Natural killer cell treated with Interleukin-12 subunit alpha and Interleukin-12 subunit beta and Interleukin-15 and Interleukin-18, amount 100 ng/mL, for 72 hours (primary cell): ENCODE measurements around the gene THSD7A. TPM values are rescaled to one million over a fixed set of nuclear protein-coding genes. Genes with fewer than 3 reads are reported as not detected.

Experiments
- ATAC-seq, 2 donors: fragments of 150-1000 bp; cut with Tn5 transposase in 1 of 2; sonication (Bioruptor Pico), chemical (Tn5 transposase) in 1 of 2; 2 replicates each; pipeline ENCODE4 v1.10.0; 2021
- DNase-seq: peaks from one replicate; pipeline ENCODE4 v3.0.0; 2022; ENCODE audit warnings: low spot score
- H3K27ac Mint-ChIP-seq, 2 donors: 1 replicate in 1 of 2; 2 replicates in 1 of 2; pipeline ENCODE4 v1.8.0; 2022; ENCODE audit warnings: mixed read lengths in 2 of 2, mild to moderate bottlenecking in 1 of 2, moderate library complexity in 1 of 2
- H3K27me3 Mint-ChIP-seq, 2 donors: 1 replicate in 1 of 2; 2 replicates in 1 of 2; pipeline ENCODE4 v1.8.0; 2022; ENCODE audit warnings: mixed read lengths in 2 of 2
- H3K36me3 Mint-ChIP-seq: one replicate; pipeline ENCODE4 v1.8.0; 2022; ENCODE audit warnings: mixed read lengths
- H3K4me1 Mint-ChIP-seq, 2 donors: 1 replicate in 1 of 2; 2 replicates in 1 of 2; pipeline ENCODE4 v1.8.0; 2022; ENCODE audit warnings: low read depth in 2 of 2, mixed read lengths in 2 of 2, mild to moderate bottlenecking in 1 of 2
- H3K4me3 Mint-ChIP-seq: one replicate; pipeline ENCODE4 v1.8.0; 2022; ENCODE audit warnings: mixed read lengths
- H3K9me3 Mint-ChIP-seq: 2 replicates; pipeline ENCODE4 v1.8.0; 2022; ENCODE audit warnings: mixed read lengths
- total RNA-seq, 2 donors: library from RNA; stranded (reverse); gene quantifications; one replicate each; pipeline ENCODE4 v1.2.3, GENCODE V29; 2022

Gene THSD7A
- total RNA-seq, 2 donors from 2014 or later: 0.75 TPM; not detected in 1

GRCh38 chr7:11751807-11752389 lies 80.1 kb downstream of the THSD7A start:
- no peaks in the 10 kb centered on the region for H3K27me3 Mint-ChIP-seq
- no peak overlapping the region for H3K27ac Mint-ChIP-seq
- H3K4me3 Mint-ChIP-seq: no peak overlapping the region
- no peaks in the 10 kb centered on the region for H3K36me3 Mint-ChIP-seq
- ATAC-seq (no peak), DNase-seq (no peak)
- H3K9me3 Mint-ChIP-seq: peaks cover 13% of the 10 kb centered on the region
- no peaks in the 10 kb centered on the region for H3K4me1 Mint-ChIP-seq

- Mint-ChIP-seq H3K27me3 (no peaks in the 10 kb centered on the region), H3K36me3 (no peaks in the 10 kb centered on the region), H3K4me3 (no peak overlapping the region), H3K27ac (no peak overlapping the region), H3K9me3 (peaks cover 11% of the 10 kb centered on the region), H3K4me1 (no peaks in the 10 kb centered on the region)
- ATAC-seq: no peak
- no peak for DNase-seq
Measured at GRCh38 chr7:11751315-11751714, 80.7 kb downstream of the THSD7A start.

- DNase-seq (no peak), ATAC-seq (no peak)
- peaks cover 8% of the 10 kb centered on the region for H3K9me3 Mint-ChIP-seq
- H3K4me1 Mint-ChIP-seq: no peaks in the 10 kb centered on the region
- no peaks in the 10 kb centered on the region for H3K27me3 Mint-ChIP-seq
- H3K4me3 Mint-ChIP-seq: no peak overlapping the region
- H3K27ac Mint-ChIP-seq: no peak overlapping the region
- H3K36me3 Mint-ChIP-seq: no peaks in the 10 kb centered on the region
Measured at GRCh38 chr7:11750191-11750590, 81.8 kb downstream of the THSD7A start.

- peaks cover 8% of the 10 kb centered on the region for H3K9me3 Mint-ChIP-seq
- ATAC-seq (no peak), DNase-seq (no peak)
- H3K4me1 Mint-ChIP-seq: no peaks in the 10 kb centered on the region
- H3K36me3 Mint-ChIP-seq: no peaks in the 10 kb centered on the region
- no peak overlapping the region for H3K27ac Mint-ChIP-seq
- no peak overlapping the region for H3K4me3 Mint-ChIP-seq
- no peaks in the 10 kb centered on the region for H3K27me3 Mint-ChIP-seq
Measured at GRCh38 chr7:11749629-11750028, 82.4 kb downstream of the THSD7A start.

GRCh38 chr7:11748884-11749283 lies 83.1 kb downstream of the THSD7A start:
- ATAC-seq (no peak), DNase-seq (no peak)
- H3K9me3 Mint-ChIP-seq: peaks cover 8% of the 10 kb centered on the region
- H3K27me3 Mint-ChIP-seq: no peaks in the 10 kb centered on the region
- H3K27ac Mint-ChIP-seq: no peak overlapping the region
- no peaks in the 10 kb centered on the region for H3K36me3 Mint-ChIP-seq
- no peak overlapping the region for H3K4me3 Mint-ChIP-seq
- H3K4me1 Mint-ChIP-seq: no peaks in the 10 kb centered on the region

GRCh38 chr7:11747715-11748485 lies 84.1 kb downstream of the THSD7A start:
- H3K36me3 Mint-ChIP-seq: no peaks in the 10 kb centered on the region
- no peak overlapping the region for H3K4me3 Mint-ChIP-seq
- no peak overlapping the region for H3K27ac Mint-ChIP-seq
- no peaks in the 10 kb centered on the region for H3K4me1 Mint-ChIP-seq
- no peak for DNase-seq
- peaks cover 4% of the 10 kb centered on the region for H3K9me3 Mint-ChIP-seq
- no peak for ATAC-seq
- H3K27me3 Mint-ChIP-seq: no peaks in the 10 kb centered on the region

GRCh38 chr7:11746591-11746990 lies 85.4 kb downstream of the THSD7A start:
- ATAC-seq (no peak), DNase-seq (no peak)
- Mint-ChIP-seq H3K4me1 (no peaks in the 10 kb centered on the region), H3K27me3 (no peaks in the 10 kb centered on the region), H3K36me3 (no peaks in the 10 kb centered on the region), H3K9me3 (peaks cover 4% of the 10 kb centered on the region), H3K4me3 (no peak overlapping the region), H3K27ac (no peak overlapping the region)

GRCh38 chr7:11743548-11743947 lies 88.5 kb downstream of the THSD7A start:
- Mint-ChIP-seq H3K36me3 (no peaks in the 10 kb centered on the region), H3K27me3 (no peaks in the 10 kb centered on the region), H3K27ac (no peak overlapping the region)

GRCh38 chr7:11743016-11743415 lies 89.0 kb downstream of the THSD7A start:
- Mint-ChIP-seq H3K27ac (no peak overlapping the region), H3K27me3 (no peaks in the 10 kb centered on the region), H3K4me1 (no peaks in the 10 kb centered on the region), H3K9me3 (peaks cover 7% of the 10 kb centered on the region), H3K36me3 (no peaks in the 10 kb centered on the region), H3K4me3 (no peak overlapping the region)
- no peak for DNase-seq
- ATAC-seq: no peak

More at GRCh38 chr7:11743548-11743947, 88.5 kb downstream of the THSD7A start:
- no peak for DNase-seq
- ATAC-seq: no peak
- H3K9me3 Mint-ChIP-seq: peaks cover 7% of the 10 kb centered on the region
- H3K4me1 Mint-ChIP-seq: no peaks in the 10 kb centered on the region
- H3K4me3 Mint-ChIP-seq: no peak overlapping the region

GRCh38 chr7:11742496-11742895 lies 89.5 kb downstream of the THSD7A start:
- H3K4me3 Mint-ChIP-seq: no peak overlapping the region
- H3K4me1 Mint-ChIP-seq: no peaks in the 10 kb centered on the region
- H3K9me3 Mint-ChIP-seq: peaks cover 4% of the 10 kb centered on the region
- no peaks in the 10 kb centered on the region for H3K36me3 Mint-ChIP-seq
- H3K27me3 Mint-ChIP-seq: no peaks in the 10 kb centered on the region
- no peak for DNase-seq
- ATAC-seq: no peak
- no peak overlapping the region for H3K27ac Mint-ChIP-seq

- no peaks in the 10 kb centered on the region for H3K27me3 Mint-ChIP-seq
- no peak overlapping the region for H3K27ac Mint-ChIP-seq
- H3K4me1 Mint-ChIP-seq: no peaks in the 10 kb centered on the region
- peaks cover 19% of the 10 kb centered on the region for H3K9me3 Mint-ChIP-seq
- DNase-seq (no peak), ATAC-seq (no peak)
- H3K4me3 Mint-ChIP-seq: no peak overlapping the region
- H3K36me3 Mint-ChIP-seq: no peaks in the 10 kb centered on the region
Measured at GRCh38 chr7:11737723-11738122, 94.3 kb downstream of the THSD7A start.

- Mint-ChIP-seq H3K27ac (no peak overlapping the region), H3K27me3 (no peaks in the 10 kb centered on the region), H3K36me3 (no peaks in the 10 kb centered on the region), H3K4me1 (no peaks in the 10 kb centered on the region), H3K9me3 (peaks cover 23% of the 10 kb centered on the region), H3K4me3 (no peak overlapping the region)
- no peak for ATAC-seq
- DNase-seq: no peak
Measured at GRCh38 chr7:11732207-11732606, 99.8 kb downstream of the THSD7A start.

GRCh38 chr7:11730725-11731124 lies 101.3 kb downstream of the THSD7A start:
- no peak for DNase-seq
- H3K27me3 Mint-ChIP-seq: no peaks in the 10 kb centered on the region
- ATAC-seq: no peak
- no peaks in the 10 kb centered on the region for H3K4me1 Mint-ChIP-seq
- H3K27ac Mint-ChIP-seq: no peak overlapping the region
- peaks cover 23% of the 10 kb centered on the region for H3K9me3 Mint-ChIP-seq
- no peaks in the 10 kb centered on the region for H3K36me3 Mint-ChIP-seq
- no peak overlapping the region for H3K4me3 Mint-ChIP-seq

- DNase-seq (no peak), ATAC-seq (no peak)
- H3K9me3 Mint-ChIP-seq: peaks cover 20% of the 10 kb centered on the region
- no peak overlapping the region for H3K27ac Mint-ChIP-seq
- no peaks in the 10 kb centered on the region for H3K27me3 Mint-ChIP-seq
- H3K36me3 Mint-ChIP-seq: no peaks in the 10 kb centered on the region
- no peak overlapping the region for H3K4me3 Mint-ChIP-seq
- no peaks in the 10 kb centered on the region for H3K4me1 Mint-ChIP-seq
Measured at GRCh38 chr7:11727864-11728263, 104.1 kb downstream of the THSD7A start.

GRCh38 chr7:11726794-11727155 lies 105.2 kb downstream of the THSD7A start:
- peaks cover 20% of the 10 kb centered on the region for H3K9me3 Mint-ChIP-seq
- H3K4me3 Mint-ChIP-seq: no peak overlapping the region
- DNase-seq (no peak), ATAC-seq (no peak)
- no peaks in the 10 kb centered on the region for H3K36me3 Mint-ChIP-seq
- no peaks in the 10 kb centered on the region for H3K27me3 Mint-ChIP-seq
- H3K4me1 Mint-ChIP-seq: no peaks in the 10 kb centered on the region
- no peak overlapping the region for H3K27ac Mint-ChIP-seq
